ENCODE data around the gene PANK1. TPM values are rescaled to one million over a fixed set of nuclear protein-coding genes. Genes with fewer than 3 reads are reported as not detected.
"Not testable (repeated sequence)": the region's sequence is repeated elsewhere in the genome, so short reads cannot be mapped to it uniquely, and the experiment has no call there.

Gene PANK1
- polyA plus RNA-seq, 4 donors: 13.1 to 27.7 (median 21.4) TPM

DNA sequence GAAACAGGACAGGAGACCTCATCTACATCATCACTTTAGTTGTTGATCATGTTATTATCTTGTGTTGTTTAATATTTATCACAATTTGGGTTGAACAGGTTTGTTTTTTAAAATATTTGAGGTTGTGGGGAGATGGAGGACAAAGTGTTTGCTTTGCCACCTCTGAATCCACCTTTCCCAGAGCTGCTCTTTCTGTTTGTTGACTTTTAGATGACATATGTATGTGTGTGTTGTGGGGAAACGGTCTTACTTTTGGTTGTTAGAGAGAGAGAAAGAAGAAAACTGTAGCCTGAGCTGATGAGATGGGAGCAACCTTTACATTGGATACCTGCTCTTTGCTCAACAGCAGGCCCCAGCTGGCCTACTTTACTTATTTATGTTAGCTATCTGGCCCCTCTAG is 90.6 kb downstream of the PANK1 start:
- H3K9me3 ChIP-seq (ENCODE audit: control insufficient read depth in 2 of 2, insufficient read depth in 1 of 2, low read depth in 1 of 2, low read length in 1 of 2): no peaks in the 10 kb centered on the region
- no peak overlapping the region for H3K4me3 ChIP-seq (ENCODE audit: low read depth in 1 of 3, low read length in 3 of 3)
- H3K27ac ChIP-seq (ENCODE audit: low read depth in 1 of 3, low read length in 2 of 3): no peak overlapping the region
- H3K27me3 ChIP-seq (ENCODE audit: control insufficient read depth in 3 of 3, insufficient read depth in 3 of 3, low read length in 3 of 3): peaks cover 0 to 4% (median 0%) of the 10 kb centered on the region in 3 donors
- WGBS, 3 donors: 73 to 80% (median 76%) methylated on average over 1 of the region's 1 CpG
- H3K4me1 ChIP-seq (ENCODE audit: control insufficient read depth in 3 of 3, insufficient read depth in 2 of 3, low read depth in 1 of 3, low read length in 2 of 3): no peaks in the 10 kb centered on the region
- FAIRE-seq: no peak
- no peak for DNase-seq
- H3K36me3 ChIP-seq (ENCODE audit: control insufficient read depth in 3 of 3, insufficient read depth in 2 of 3, low read depth in 1 of 3, low read length in 3 of 3): no peaks in the 10 kb centered on the region

DNA sequence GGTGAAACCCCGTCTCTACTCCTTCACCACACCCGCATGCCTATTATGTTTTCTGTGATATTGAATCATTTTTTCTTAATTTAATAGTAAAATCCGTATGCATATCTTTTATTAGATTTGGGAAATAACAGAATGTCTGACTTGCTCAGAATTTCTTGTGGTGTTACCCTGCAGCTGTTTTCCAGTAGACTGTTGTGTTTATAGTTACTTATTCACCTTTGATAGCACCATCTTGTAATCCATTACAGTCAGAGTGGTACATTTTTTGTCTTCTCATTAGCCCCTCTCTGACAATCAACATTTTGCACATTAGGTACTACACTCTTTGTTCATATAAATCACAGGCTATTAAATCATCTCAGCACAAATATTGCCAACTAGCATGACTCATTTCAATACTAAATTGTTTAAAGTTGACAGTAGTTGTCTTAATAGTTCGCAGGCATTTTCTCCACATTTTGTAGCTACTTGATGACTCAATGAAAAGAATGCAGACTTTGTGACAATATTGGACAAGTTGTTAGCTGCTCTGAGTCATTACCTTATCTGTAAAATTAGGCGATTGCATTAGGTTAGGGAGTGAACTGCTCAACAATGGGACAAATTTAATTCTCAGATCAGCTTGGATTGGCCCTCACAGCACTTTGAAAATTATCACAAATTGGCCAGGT is 91.8 kb downstream of the PANK1 start:
- H3K27ac ChIP-seq (ENCODE audit: low read depth in 1 of 3, low read length in 2 of 3): no peak overlapping the region
- peak; percentile 32 to 43 for DNase-seq
- no peak for FAIRE-seq
- no peak overlapping the region for H3K4me3 ChIP-seq (ENCODE audit: low read depth in 1 of 3, low read length in 3 of 3)
- 45 to 65% (median 51%) methylated on average over 5 of the region's 5 CpGs for WGBS, 3 donors
- no peaks in the 10 kb centered on the region for H3K36me3 ChIP-seq (ENCODE audit: control insufficient read depth in 3 of 3, insufficient read depth in 2 of 3, low read depth in 1 of 3, low read length in 3 of 3)
- H3K27me3 ChIP-seq (ENCODE audit: control insufficient read depth in 3 of 3, insufficient read depth in 3 of 3, low read length in 3 of 3): peaks cover 0 to 4% (median 0%) of the 10 kb centered on the region in 3 donors
- peaks cover 0 to 3% (median 0%) of the 10 kb centered on the region in 3 donors for H3K4me1 ChIP-seq (ENCODE audit: control insufficient read depth in 3 of 3, insufficient read depth in 2 of 3, low read depth in 1 of 3, low read length in 2 of 3)
- no peaks in the 10 kb centered on the region for H3K9me3 ChIP-seq (ENCODE audit: control insufficient read depth in 2 of 2, insufficient read depth in 1 of 2, low read depth in 1 of 2, low read length in 1 of 2)

DNA sequence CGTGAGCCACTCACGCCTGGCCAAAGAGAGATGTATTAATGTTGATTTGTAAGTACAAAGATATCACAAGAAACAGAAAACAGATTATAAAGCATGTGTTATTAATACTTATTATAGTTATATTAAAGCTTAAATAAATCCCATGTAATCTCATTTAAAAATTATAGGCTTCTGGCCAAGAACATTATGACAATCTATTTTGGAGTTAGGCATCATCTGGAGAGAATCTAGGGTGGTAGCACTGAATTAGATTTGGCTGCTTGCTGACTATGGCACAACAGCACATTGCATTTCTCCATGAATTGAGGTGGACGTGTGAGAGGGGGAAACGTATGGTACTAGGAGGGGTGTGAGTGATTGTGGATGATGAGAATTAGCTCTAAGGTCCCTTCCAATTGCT is 92.8 kb downstream of the PANK1 start:
- peaks cover 0 to 3% (median 0%) of the 10 kb centered on the region in 3 donors for H3K4me1 ChIP-seq (ENCODE audit: control insufficient read depth in 3 of 3, insufficient read depth in 2 of 3, low read depth in 1 of 3, low read length in 2 of 3)
- H3K9me3 ChIP-seq (ENCODE audit: control insufficient read depth in 2 of 2, insufficient read depth in 1 of 2, low read depth in 1 of 2, low read length in 1 of 2): no peaks in the 10 kb centered on the region
- no peak for FAIRE-seq
- no peak for DNase-seq
- H3K27ac ChIP-seq (ENCODE audit: low read depth in 1 of 3, low read length in 2 of 3): no peak overlapping the region
- no peak overlapping the region for H3K4me3 ChIP-seq (ENCODE audit: low read depth in 1 of 3, low read length in 3 of 3)
- no peaks in the 10 kb centered on the region for H3K36me3 ChIP-seq (ENCODE audit: control insufficient read depth in 3 of 3, insufficient read depth in 2 of 3, low read depth in 1 of 3, low read length in 3 of 3)
- 83 to 93% (median 85%) methylated on average over 4 of the region's 4 CpGs for WGBS, 3 donors
- H3K27me3 ChIP-seq (ENCODE audit: control insufficient read depth in 3 of 3, insufficient read depth in 3 of 3, low read length in 3 of 3): peaks cover 0 to 4% (median 0%) of the 10 kb centered on the region in 3 donors

DNA sequence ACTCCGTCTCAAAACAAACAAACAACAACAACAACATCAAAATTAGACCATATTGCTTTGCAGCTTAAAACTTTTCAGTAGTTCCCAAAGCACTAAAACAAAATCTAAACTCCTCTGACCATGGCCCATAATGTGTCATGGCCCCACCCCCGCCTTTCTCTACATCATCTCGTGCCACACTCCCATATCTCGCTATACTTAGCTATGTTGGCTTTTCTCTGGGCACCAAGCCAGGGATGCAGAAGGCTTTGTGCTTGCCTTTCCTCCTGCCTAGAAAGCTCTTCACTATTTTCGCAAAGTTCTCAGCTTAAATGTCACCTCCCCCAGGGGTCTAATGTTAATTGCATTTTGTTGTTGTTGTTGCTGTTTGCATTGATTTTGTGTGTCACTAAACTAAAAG is 94.5 kb downstream of the PANK1 start:
- H3K4me3 ChIP-seq (ENCODE audit: low read depth in 1 of 3, low read length in 3 of 3): no peak overlapping the region
- H3K27ac ChIP-seq (ENCODE audit: low read depth in 1 of 3, low read length in 2 of 3): no peak overlapping the region
- WGBS, 3 donors: 55 to 68% (median 60%) methylated on average over 5 of the region's 5 CpGs
- H3K36me3 ChIP-seq (ENCODE audit: control insufficient read depth in 3 of 3, insufficient read depth in 2 of 3, low read depth in 1 of 3, low read length in 3 of 3): no peaks in the 10 kb centered on the region
- H3K4me1 ChIP-seq (ENCODE audit: control insufficient read depth in 3 of 3, insufficient read depth in 2 of 3, low read depth in 1 of 3, low read length in 2 of 3): peaks cover 0 to 3% (median 0%) of the 10 kb centered on the region in 3 donors
- DNase-seq: no peak
- H3K27me3 ChIP-seq (ENCODE audit: control insufficient read depth in 3 of 3, insufficient read depth in 3 of 3, low read length in 3 of 3): peaks cover 0 to 4% (median 0%) of the 10 kb centered on the region in 3 donors
- no peak for FAIRE-seq
- no peaks in the 10 kb centered on the region for H3K9me3 ChIP-seq (ENCODE audit: control insufficient read depth in 2 of 2, insufficient read depth in 1 of 2, low read depth in 1 of 2, low read length in 1 of 2)

DNA sequence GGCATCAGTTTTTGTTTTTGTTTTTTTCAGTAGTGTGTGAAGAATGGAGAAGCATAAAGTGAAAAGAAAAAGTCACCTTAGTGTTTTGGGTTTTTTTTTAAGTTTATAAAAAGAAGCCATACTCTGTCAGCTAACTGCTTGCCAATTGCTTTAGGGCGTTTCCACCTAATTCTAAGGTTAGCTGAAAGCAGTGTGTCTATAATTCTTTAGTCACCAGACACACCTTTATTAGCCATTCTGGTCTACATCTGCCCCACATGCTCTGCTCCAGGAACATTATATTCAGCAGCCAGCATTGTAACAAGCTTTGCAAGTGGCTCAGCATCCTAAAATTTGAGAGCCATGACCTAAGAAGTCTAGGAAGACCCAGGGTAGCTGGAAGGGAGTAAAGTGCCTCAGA is 95.5 kb downstream of the PANK1 start:
- FAIRE-seq (no peak), DNase-seq (no peak)
- Histone ChIP-seq H3K27me3 (ENCODE audit: control insufficient read depth in 3 of 3, insufficient read depth in 3 of 3, low read length in 3 of 3) (peaks cover 0 to 4% (median 2%) of the 10 kb centered on the region in 3 donors), H3K4me1 (ENCODE audit: control insufficient read depth in 3 of 3, insufficient read depth in 2 of 3, low read depth in 1 of 3, low read length in 2 of 3) (peaks cover 0 to 3% (median 0%) of the 10 kb centered on the region in 3 donors), H3K36me3 (ENCODE audit: control insufficient read depth in 3 of 3, insufficient read depth in 2 of 3, low read depth in 1 of 3, low read length in 3 of 3) (no peaks in the 10 kb centered on the region), H3K4me3 (ENCODE audit: low read depth in 1 of 3, low read length in 3 of 3) (no peak overlapping the region), H3K9me3 (ENCODE audit: control insufficient read depth in 2 of 2, insufficient read depth in 1 of 2, low read depth in 1 of 2, low read length in 1 of 2) (no peaks in the 10 kb centered on the region), H3K27ac (ENCODE audit: low read depth in 1 of 3, low read length in 2 of 3) (no peak overlapping the region)
- WGBS, 3 donors: 13 to 59% (median 48%) methylated on average over 1 of the region's 1 CpG

DNA sequence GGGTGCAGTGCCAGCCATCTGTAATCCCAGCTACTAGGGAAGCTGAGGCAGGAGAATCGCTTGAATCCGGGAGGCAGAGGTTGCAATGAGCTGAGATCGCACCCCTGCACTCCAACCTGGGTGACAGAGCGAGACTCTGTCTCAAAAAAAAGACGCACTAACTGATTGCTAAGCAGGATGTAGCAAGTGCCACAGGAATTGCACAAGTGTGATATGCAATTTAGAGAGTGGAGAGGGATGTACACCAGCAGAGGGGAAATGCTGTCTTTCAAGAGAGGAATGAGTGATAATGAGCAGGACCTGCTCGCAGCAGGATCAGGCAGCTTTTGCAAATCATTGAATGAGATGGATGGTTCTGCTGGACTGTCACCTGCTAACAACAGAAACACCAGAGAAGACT is 96.4 kb downstream of the PANK1 start:
- WGBS, 3 donors: 83 to 92% (median 89%) methylated on average over 6 of the region's 6 CpGs
- no peak overlapping the region for H3K27ac ChIP-seq (ENCODE audit: low read depth in 1 of 3, low read length in 2 of 3)
- DNase-seq (no peak), FAIRE-seq (no peak)
- H3K36me3 ChIP-seq (ENCODE audit: control insufficient read depth in 3 of 3, insufficient read depth in 2 of 3, low read depth in 1 of 3, low read length in 3 of 3): no peaks in the 10 kb centered on the region
- H3K27me3 ChIP-seq (ENCODE audit: control insufficient read depth in 3 of 3, insufficient read depth in 3 of 3, low read length in 3 of 3): peaks cover 0 to 4% (median 2%) of the 10 kb centered on the region in 3 donors
- peaks cover 0 to 3% (median 0%) of the 10 kb centered on the region in 3 donors for H3K4me1 ChIP-seq (ENCODE audit: control insufficient read depth in 3 of 3, insufficient read depth in 2 of 3, low read depth in 1 of 3, low read length in 2 of 3)
- H3K9me3 ChIP-seq (ENCODE audit: control insufficient read depth in 2 of 2, insufficient read depth in 1 of 2, low read depth in 1 of 2, low read length in 1 of 2): no peaks in the 10 kb centered on the region
- H3K4me3 ChIP-seq (ENCODE audit: low read depth in 1 of 3, low read length in 3 of 3): no peak overlapping the region

DNA sequence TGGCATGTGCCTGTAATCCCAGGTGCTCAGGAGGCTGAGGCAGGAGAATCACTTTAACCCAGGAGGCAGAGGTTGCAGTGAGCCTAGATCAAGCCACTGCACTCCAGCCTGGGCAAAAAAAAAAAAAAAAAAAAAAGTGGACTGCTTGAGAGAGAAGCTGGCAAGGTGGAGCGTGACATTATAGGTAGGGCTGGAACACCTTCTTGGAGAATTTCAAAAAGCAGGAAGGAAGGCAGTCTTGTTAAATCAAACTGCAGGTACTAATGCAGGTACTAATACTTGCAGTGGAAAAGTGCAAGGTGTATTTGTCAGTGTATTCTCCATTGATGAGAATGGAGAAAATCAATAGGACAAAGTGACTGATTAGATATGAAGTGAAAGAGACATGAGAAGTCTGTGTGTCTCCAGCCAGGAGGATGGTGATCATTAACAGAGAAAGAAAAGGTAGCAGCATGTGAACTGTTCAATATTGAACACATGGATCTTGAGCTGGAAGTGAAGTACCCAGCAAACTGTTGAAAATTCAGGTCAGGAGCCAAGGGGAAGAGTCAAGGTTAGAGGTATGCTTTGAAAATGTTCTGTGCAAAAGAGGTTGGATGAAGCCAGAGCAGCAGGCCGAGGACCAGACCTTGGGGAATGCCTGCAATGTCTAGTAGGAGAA is 97.1 kb downstream of the PANK1 start:
- 88 to 98% (median 89%) methylated on average over 2 of the region's 2 CpGs for WGBS, 3 donors
- DNase-seq (no peak), FAIRE-seq (no peak)
- H3K36me3 ChIP-seq (ENCODE audit: control insufficient read depth in 3 of 3, insufficient read depth in 2 of 3, low read depth in 1 of 3, low read length in 3 of 3): no peaks in the 10 kb centered on the region
- H3K27me3 ChIP-seq (ENCODE audit: control insufficient read depth in 3 of 3, insufficient read depth in 3 of 3, low read length in 3 of 3): peaks cover 0 to 4% (median 2%) of the 10 kb centered on the region in 3 donors
- H3K27ac ChIP-seq (ENCODE audit: low read depth in 1 of 3, low read length in 2 of 3): no peak overlapping the region
- H3K4me3 ChIP-seq (ENCODE audit: low read depth in 1 of 3, low read length in 3 of 3): no peak overlapping the region
- no peaks in the 10 kb centered on the region for H3K9me3 ChIP-seq (ENCODE audit: control insufficient read depth in 2 of 2, insufficient read depth in 1 of 2, low read depth in 1 of 2, low read length in 1 of 2)
- peaks cover 0 to 3% (median 0%) of the 10 kb centered on the region in 3 donors for H3K4me1 ChIP-seq (ENCODE audit: control insufficient read depth in 3 of 3, insufficient read depth in 2 of 3, low read depth in 1 of 3, low read length in 2 of 3)

DNA sequence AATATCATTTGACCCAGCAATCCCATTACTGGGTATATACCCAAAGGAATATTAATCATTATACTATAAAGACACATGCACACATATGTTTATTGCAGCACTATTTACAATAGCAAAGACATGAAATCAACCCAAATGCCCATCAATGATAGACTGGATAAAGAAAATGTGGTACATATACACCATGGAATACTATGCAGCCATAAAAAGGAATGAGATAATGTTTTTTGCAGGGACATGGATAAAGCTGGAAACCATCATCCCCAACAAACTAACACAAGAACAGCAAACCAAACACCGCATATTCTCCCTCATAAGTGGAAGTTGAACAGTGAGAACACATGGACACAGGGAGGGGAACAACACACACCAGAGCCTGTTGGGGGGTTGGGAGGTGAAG is 98.4 kb downstream of the PANK1 start:
- 97 to 100% (median 98%) methylated on average over 1 of the region's 1 CpG for WGBS, 3 donors
- FAIRE-seq; DNase-seq; H3K27ac ChIP-seq (ENCODE audit: low read depth in 1 of 3, low read length in 2 of 3); H3K4me1 ChIP-seq (ENCODE audit: control insufficient read depth in 3 of 3, insufficient read depth in 2 of 3, low read depth in 1 of 3, low read length in 2 of 3); H3K9me3 ChIP-seq (ENCODE audit: control insufficient read depth in 2 of 2, insufficient read depth in 1 of 2, low read depth in 1 of 2, low read length in 1 of 2); H3K36me3 ChIP-seq (ENCODE audit: control insufficient read depth in 3 of 3, insufficient read depth in 2 of 3, low read depth in 1 of 3, low read length in 3 of 3); H3K4me3 ChIP-seq (ENCODE audit: low read depth in 1 of 3, low read length in 3 of 3); H3K27me3 ChIP-seq (ENCODE audit: control insufficient read depth in 3 of 3, insufficient read depth in 3 of 3, low read length in 3 of 3): not testable (repeated sequence)

All from small intestine (tissue), 7 donors.